GM06990 (cell line): ENCODE data around the gene TRMT61A.

Experiments used
- DNase-seq: peaks from one replicate; pipeline ENCODE4 v3.0.0-alpha.2; 2011; ENCODE audit not compliant: insufficient read length; ENCODE audit errors: extremely low read depth
- H3K27me3 ChIP-seq: replicated peaks from 2 replicates; pipeline ENCODE4 v1.6.0; 2011; ENCODE audit warnings: low read length; ENCODE audit not compliant: control insufficient read depth, insufficient read depth
- H3K36me3 ChIP-seq: 2 replicates; pipeline ENCODE4 v1.5.1; 2011; ENCODE audit warnings: low read length; ENCODE audit not compliant: control insufficient read depth, insufficient read depth
- H3K4me3 ChIP-seq: replicated peaks from 2 replicates; pipeline ENCODE4 v1.5.1; 2011; ENCODE audit warnings: low read depth, mild to moderate bottlenecking, control low read depth, low read length
- CTCF ChIP-seq: IDR thresholded peaks from 2 replicates; pipeline ENCODE4 v1.5.1; 2011; ENCODE audit warnings: low read length, control low read depth, mild to moderate bottlenecking, inconsistent platforms; ENCODE audit not compliant: insufficient read depth, poor library complexity, severe bottlenecking

The TRMT61A gene

GRCh38 chr14:103528587-103529382 lies at the start of gene TRMT61A:
TSS of gene TRMT61A (plus strand) at chr14:103529196. CDS start at chr14:103529979, 783 bp downstream.
- H3K4me3 ChIP-seq, result peak within 1 kb of the TSS; percentile 81
- H3K36me3 ChIP-seq, result peaks cover 10% of the 10 kb centered on the region

GRCh38 chr14:103480595-103480994 lies 48.4 kb upstream of the TRMT61A start:
- DNase-seq, result no peak
- no peaks in the 10 kb centered on the region for H3K27me3 ChIP-seq
- TF ChIP-seq CTCF, result no peak
- peaks cover 10% of the 10 kb centered on the region for H3K36me3 ChIP-seq
- no peak overlapping the region for H3K4me3 ChIP-seq

More at GRCh38 chr14:103528587-103529382, at the start of gene TRMT61A:
- TF ChIP-seq CTCF, result no peak
- DNase-seq, result peak; percentile 82
- H3K27me3 ChIP-seq, result no peaks in the 10 kb centered on the region

GRCh38 chr14:103483600-103483999 lies 45.4 kb upstream of the TRMT61A start:
- no peak for TF ChIP-seq CTCF
- peaks cover 7% of the 10 kb centered on the region for H3K36me3 ChIP-seq
- DNase-seq, result no peak
- H3K27me3 ChIP-seq, result no peaks in the 10 kb centered on the region
- H3K4me3 ChIP-seq, result no peak overlapping the region

- H3K4me3 ChIP-seq, result no peak overlapping the region
- H3K36me3 ChIP-seq, result peaks cover 7% of the 10 kb centered on the region
- no peak for TF ChIP-seq CTCF
- DNase-seq, result no peak
- no peaks in the 10 kb centered on the region for H3K27me3 ChIP-seq
These were observed 43.5 kb upstream of the TRMT61A start for GRCh38 chr14:103485504-103485903.

- no peak overlapping the region for H3K4me3 ChIP-seq
- no peak for DNase-seq
- TF ChIP-seq CTCF, result no peak
- peaks cover 7% of the 10 kb centered on the region for H3K36me3 ChIP-seq
- no peaks in the 10 kb centered on the region for H3K27me3 ChIP-seq
These were observed 40.9 kb upstream of the TRMT61A start for GRCh38 chr14:103488071-103488470.
